H1 (cell line): ENCODE data around the gene ADGRL3. TPM values are rescaled to one million over a fixed set of nuclear protein-coding genes. Genes with fewer than 3 reads are reported as not detected.

Experiments used
- CHD2 ChIP-seq: IDR thresholded peaks from 2 replicates; pipeline ENCODE4 v1.6.1; 2012; ENCODE audit warnings: low read length, improper control_type of control experiment
- CHD7 ChIP-seq: fragments of 300-600 bp; sonication (generic); IDR thresholded peaks from 2 replicates; pipeline ENCODE4 v1.7.1; 2012; ENCODE audit warnings: low read length, moderate library complexity, mild to moderate bottlenecking, inconsistent platforms; ENCODE audit not compliant: insufficient replicate concordance
- CTBP2 ChIP-seq: IDR thresholded peaks from 2 replicates; pipeline ENCODE4 v1.7.0; 2011; ENCODE audit warnings: borderline replicate concordance, mild to moderate bottlenecking, moderate library complexity, mixed read lengths, low read length; ENCODE audit not compliant: insufficient read depth, insufficient read length
- JUN ChIP-seq: IDR thresholded peaks from 2 replicates; pipeline ENCODE4 v1.6.1; 2011; ENCODE audit warnings: low read depth, mild to moderate bottlenecking, improper control_type of control experiment, low read length
- KDM1A ChIP-seq: fragments of 200-600, 300-600 bp; sonication (generic); IDR thresholded peaks from 2 replicates; pipeline ENCODE4 v1.7.1; 2016; ENCODE audit warnings: mild to moderate bottlenecking, low read length, borderline replicate concordance
- MAFK ChIP-seq: IDR thresholded peaks from 2 replicates; pipeline ENCODE4 v1.6.1; 2012; ENCODE audit warnings: low read depth, mild to moderate bottlenecking, improper control_type of control experiment, low read length
- PHF8 ChIP-seq: fragments of 200-600 bp; sonication (generic); conservative IDR thresholded peaks from 2 replicates; pipeline ENCODE4 v1.7.1; 2012; ENCODE audit warnings: low read depth, mild to moderate bottlenecking, inconsistent platforms, low read length, moderate library complexity
- SUZ12 ChIP-seq: fragments of 200-600 bp; sonication (generic); IDR thresholded peaks from 2 replicates; pipeline ENCODE4 v1.6.1; 2012; ENCODE audit warnings: mild to moderate bottlenecking, inconsistent platforms, low read length, moderate library complexity, mixed read lengths
- TAF7 ChIP-seq: optimal IDR thresholded peaks from 2 replicates; pipeline ENCODE3; 2011; ENCODE audit warnings: low read depth, mild to moderate bottlenecking, inconsistent platforms, low read length, moderate library complexity, borderline replicate concordance
- polyA plus RNA-seq, 7 experiments: library from polyadenylated mRNA; depleted of rRNA in 3 of 7; stranded (reverse) in 5 of 7; unstranded in 2 of 7; fragments of >200 nt in 5 of 7; fragments of 200-250 nt in 2 of 7; gene quantifications; 1 replicate in 5 of 7; 2 replicates in 1 of 7; 4 replicates in 1 of 7; pipeline versions ENCODE4 v1.2.1 to v1.2.3, GENCODE V29; 2011 to 2013; ENCODE audit warnings: missing spikeins in 2 of 7, mixed read lengths in 2 of 7
- total RNA-seq: library from RNA; stranded (reverse); fragmentation: NEBNext Ultra II Directional; extraction: Animal tissue kit (Norgen Biotek cat#: 25700); gene quantifications from 2 replicates; pipeline ENCODE4 v1.2.1, GENCODE V29; 2021

Gene ADGRL3
- total and polyA plus RNA-seq, 2 of the 8 experiments (the other 6 are each of a cell fraction or from before 2014, with no cell fraction given) = 6.6 to 13.0 TPM

- no peak for TF ChIP-seq CHD7
- TF ChIP-seq CHD2 = no peak
- TF ChIP-seq SUZ12 = no peak
- no peak for TF ChIP-seq TAF7
- TF ChIP-seq PHF8 = no peak
- TF ChIP-seq JUN = no peak
- TF ChIP-seq MAFK = no peak
- TF ChIP-seq CTBP2 = no peak
- no peak for TF ChIP-seq KDM1A
Measured at GRCh38 chr4:61872983-61873382, 672.9 kb downstream of the ADGRL3 start (continued).
